Caco-2 (cell line): ENCODE data around the gene NUP62CL. TPM values are rescaled to one million over a fixed set of nuclear protein-coding genes. Genes with fewer than 3 reads are reported as not detected.

Experiments
- BruUV-seq: library from RNA; stranded (reverse); fragments of 400-500 nt; replicated peaks from 2 replicates; lab custom pipeline; 2021; lab: Mats Ljungman, UMichigan
- CTCF ChIA-PET: fragments of 300-600 bp; sonication (Branson Sonifier 250); formaldehyde crosslinking; loops from one replicate; lab custom pipeline; 2022; ENCODE audit warnings: antibody characterized with exemption; lab: Charles Lee
- POLR2A ChIA-PET: fragments of 300-600 bp; sonication (Branson Sonifier 250); formaldehyde crosslinking; loops from one replicate; lab custom pipeline; 2022; ENCODE audit warnings: antibody characterized with exemption; lab: Charles Lee
- DNase-seq, 2 experiments: peaks; one replicate each; pipeline versions ENCODE4 v3.0.0 to v3.0.0-alpha.2; 2020 to 2022
- H3K27me3 ChIP-seq: replicated peaks from 2 replicates; pipeline ENCODE4 v1.6.0; 2011; ENCODE audit warnings: low read length; ENCODE audit not compliant: control insufficient read depth, insufficient read depth
- H3K36me3 ChIP-seq: 2 replicates; pipeline ENCODE4 v1.5.1; 2011; ENCODE audit warnings: low read length; ENCODE audit not compliant: control insufficient read depth, insufficient read depth
- H3K4me1 ChIP-seq: fragments of 250-450 bp; sonication (Bioruptor Pico); 2 replicates; pipeline ENCODE4 v1.5.1; 2020; ENCODE audit warnings: mild to moderate bottlenecking
- H3K4me3 ChIP-seq: 2 replicates; pipeline ENCODE4 v1.5.1; 2011; ENCODE audit warnings: low read depth, mild to moderate bottlenecking, control low read depth, low read length
- H3K9me3 ChIP-seq: fragments of 250-450 bp; sonication (Bioruptor Pico); 2 replicates; pipeline ENCODE4 v1.5.1; 2020; ENCODE audit warnings: mild to moderate bottlenecking, moderate library complexity
- H3K27ac Mint-ChIP-seq: one replicate; pipeline ENCODE4 v1.8.0; 2022; ENCODE audit warnings: mixed read lengths; ENCODE audit not compliant: unreplicated experiment
- H3K27me3 Mint-ChIP-seq: one replicate; pipeline ENCODE4 v1.8.0; 2022; ENCODE audit warnings: mixed read lengths; ENCODE audit not compliant: insufficient read depth, unreplicated experiment
- H3K36me3 Mint-ChIP-seq: one replicate; pipeline ENCODE4 v1.8.0; 2022; ENCODE audit warnings: mild to moderate bottlenecking, mixed read lengths; ENCODE audit not compliant: insufficient read depth, unreplicated experiment
- H3K4me1 Mint-ChIP-seq: one replicate; pipeline ENCODE4 v1.8.0; 2022; ENCODE audit warnings: low read depth, mixed read lengths; ENCODE audit not compliant: unreplicated experiment
- H3K4me3 Mint-ChIP-seq: one replicate; pipeline ENCODE4 v1.8.0; 2022; ENCODE audit warnings: mild to moderate bottlenecking, moderate library complexity, mixed read lengths; ENCODE audit not compliant: unreplicated experiment
- H3K9me3 Mint-ChIP-seq: one replicate; pipeline ENCODE4 v1.8.0; 2022; ENCODE audit warnings: mixed read lengths; ENCODE audit not compliant: unreplicated experiment
- CTCF ChIP-seq, 2 experiments: fragments of 200-600 bp in 1 of 2; IDR thresholded peaks; 1 replicate in 1 of 2; 2 replicates in 1 of 2; pipeline versions ENCODE4 v1.5.1 to v1.8.0; 2011 to 2022; ENCODE audit warnings: antibody characterized with exemption in 1 of 2, control low read depth in 1 of 2, inconsistent platforms in 1 of 2, low read depth in 1 of 2, low read length in 1 of 2, mild to moderate bottlenecking in 1 of 2, moderate library complexity in 1 of 2; ENCODE audit not compliant: insufficient read depth in 1 of 2, severe bottlenecking in 1 of 2, unreplicated experiment in 1 of 2
- intact Hi-C: fragments of 100-400 bp; cut with micrococcal nuclease; formaldehyde crosslinking; loops from one replicate; pipeline ENCODE4 v1.10.0; 2022; ENCODE audit not compliant: unreplicated experiment
- total RNA-seq: library from RNA; stranded (reverse); gene quantifications from 2 replicates; pipeline ENCODE4 v1.2.3, GENCODE V29; 2022

NUP62CL gene
- total RNA-seq, 1 experiment from 2014 or later = 1.00 TPM

- Histone ChIP-seq H3K27me3 (no peaks in the 10 kb centered on the region), H3K4me1 (no peaks in the 10 kb centered on the region), H3K4me3 (no peak overlapping the region), H3K36me3 (no peaks in the 10 kb centered on the region), H3K9me3 (no peaks in the 10 kb centered on the region)
- Mint-ChIP-seq H3K36me3 (no peaks in the 10 kb centered on the region), H3K9me3 (no peaks in the 10 kb centered on the region), H3K27me3 (no peaks in the 10 kb centered on the region), H3K4me1 (no peaks in the 10 kb centered on the region), H3K27ac (no peak overlapping the region), H3K4me3 (peak overlapping the region; percentile 65)
- CTCF ChIA-PET = no interaction called here
- intact Hi-C loops = no loop called here
- no peak for DNase-seq
- BruUV-seq = no TSS peak
- TF ChIP-seq CTCF (IDR thresholded peaks at IDR 0.05; ENCODE audit: insufficient read depth in 1 of 2, low read depth in 1 of 2, low read length in 1 of 2, severe bottlenecking in 1 of 2, unreplicated experiment in 1 of 2) = no peak
- POLR2A ChIA-PET = interaction anchor here (0.5 kb wide), 1 partner anchor 394 kb away, joined by 3 read pairs; no protein-coding TSS in a partner anchor
These were observed 51.2 kb downstream of the NUP62CL start for GRCh38 chrX:107154787-107155620.

GRCh38 chrX:107153005-107153404 lies 53.2 kb downstream of the NUP62CL start:
- TF ChIP-seq CTCF (IDR thresholded peaks at IDR 0.05; ENCODE audit: insufficient read depth in 1 of 2, low read depth in 1 of 2, low read length in 1 of 2, severe bottlenecking in 1 of 2, unreplicated experiment in 1 of 2) = no peak
- Histone ChIP-seq H3K9me3 (no peaks in the 10 kb centered on the region), H3K27me3 (no peaks in the 10 kb centered on the region), H3K4me3 (no peak overlapping the region), H3K4me1 (no peaks in the 10 kb centered on the region), H3K36me3 (no peaks in the 10 kb centered on the region)
- H3K9me3 Mint-ChIP-seq = no peaks in the 10 kb centered on the region
- no peaks in the 10 kb centered on the region for H3K27me3 Mint-ChIP-seq
- DNase-seq = no peak
- CTCF ChIA-PET = no interaction called here
- no TSS peak for BruUV-seq
- no peaks in the 10 kb centered on the region for H3K36me3 Mint-ChIP-seq
- H3K4me1 Mint-ChIP-seq = no peaks in the 10 kb centered on the region
- intact Hi-C loops = no loop called here
- POLR2A ChIA-PET = no interaction called here
- no peak overlapping the region for H3K4me3 Mint-ChIP-seq
- H3K27ac Mint-ChIP-seq = no peak overlapping the region

GRCh38 chrX:107146670-107147069 lies 59.6 kb downstream of the NUP62CL start:
- no peaks in the 10 kb centered on the region for H3K9me3 ChIP-seq
- TF ChIP-seq CTCF (IDR thresholded peaks at IDR 0.05; ENCODE audit: insufficient read depth in 1 of 2, low read depth in 1 of 2, low read length in 1 of 2, severe bottlenecking in 1 of 2, unreplicated experiment in 1 of 2) = no peak
- Mint-ChIP-seq H3K36me3 (no peaks in the 10 kb centered on the region), H3K27me3 (no peaks in the 10 kb centered on the region), H3K4me1 (peaks cover 10% of the 10 kb centered on the region), H3K9me3 (no peaks in the 10 kb centered on the region), H3K27ac (no peak overlapping the region), H3K4me3 (no peak overlapping the region)
- H3K4me1 ChIP-seq = no peaks in the 10 kb centered on the region
- intact Hi-C loops = no loop called here
- POLR2A ChIA-PET = no interaction called here
- BruUV-seq = no TSS peak
- no peak overlapping the region for H3K4me3 ChIP-seq
- CTCF ChIA-PET = no interaction called here
- H3K27me3 ChIP-seq = no peaks in the 10 kb centered on the region
- H3K36me3 ChIP-seq = no peaks in the 10 kb centered on the region
- no peak for DNase-seq
